ENCODE results near the gene ESAM. TPM values are rescaled to one million over a fixed set of nuclear protein-coding genes. Genes with fewer than 3 reads are reported as not detected.
A peak's percentile ranks its signal among the peaks of the same experiment; 100 is the strongest.

Gene ESAM
- total RNA-seq, 1 experiment from 2014 or later = 31.1 TPM

DNA sequence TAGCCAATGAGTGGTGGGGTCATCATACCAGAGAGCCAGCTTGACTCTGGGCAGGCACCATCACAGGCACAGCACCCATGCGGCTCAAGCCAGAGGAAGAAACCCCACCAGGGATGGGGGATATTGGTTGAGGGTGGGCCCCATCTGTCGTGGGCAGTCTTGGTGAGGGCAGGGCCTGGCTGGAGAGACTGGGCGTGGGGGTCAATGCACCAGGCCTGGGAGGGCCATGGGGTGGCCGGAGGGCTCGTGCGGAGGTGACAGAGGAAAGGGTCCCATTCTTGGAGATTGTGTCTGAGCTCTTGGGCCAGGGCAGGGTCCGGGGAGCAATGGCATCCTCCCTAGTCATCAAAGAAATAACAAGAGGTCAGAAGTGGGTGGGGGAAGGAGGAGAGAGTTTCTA is 8.5 kb downstream of the ESAM start:
- no peak for DNase-seq (ENCODE audit: low spot score)

DNA sequence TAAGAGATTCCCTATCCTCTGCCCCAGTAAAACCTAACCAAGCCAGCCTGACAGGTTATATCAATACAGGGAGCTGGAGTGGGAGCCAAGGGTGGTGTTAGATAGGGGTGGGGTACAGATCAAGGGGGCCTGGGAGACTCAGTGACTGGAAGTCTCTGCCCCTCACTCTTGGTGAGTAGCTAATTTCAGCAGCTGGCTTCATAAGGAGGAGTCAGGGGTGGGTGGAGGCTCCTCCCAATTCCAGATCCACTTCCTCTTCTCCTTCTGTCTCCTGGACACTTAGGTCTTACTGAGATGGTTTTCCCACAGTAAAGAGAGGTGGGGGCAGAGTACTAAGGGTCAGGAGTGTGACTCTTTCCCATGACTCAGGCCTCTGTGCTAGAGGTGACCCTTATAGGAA is 8.9 kb downstream of the ESAM start:
- peak; percentile 61 for DNase-seq (ENCODE audit: low spot score)

GRCh38 chr11:124752471-124753102 is 9.5 kb downstream of the ESAM start:
- peak; percentile 46 for DNase-seq (ENCODE audit: low spot score)

DNA sequence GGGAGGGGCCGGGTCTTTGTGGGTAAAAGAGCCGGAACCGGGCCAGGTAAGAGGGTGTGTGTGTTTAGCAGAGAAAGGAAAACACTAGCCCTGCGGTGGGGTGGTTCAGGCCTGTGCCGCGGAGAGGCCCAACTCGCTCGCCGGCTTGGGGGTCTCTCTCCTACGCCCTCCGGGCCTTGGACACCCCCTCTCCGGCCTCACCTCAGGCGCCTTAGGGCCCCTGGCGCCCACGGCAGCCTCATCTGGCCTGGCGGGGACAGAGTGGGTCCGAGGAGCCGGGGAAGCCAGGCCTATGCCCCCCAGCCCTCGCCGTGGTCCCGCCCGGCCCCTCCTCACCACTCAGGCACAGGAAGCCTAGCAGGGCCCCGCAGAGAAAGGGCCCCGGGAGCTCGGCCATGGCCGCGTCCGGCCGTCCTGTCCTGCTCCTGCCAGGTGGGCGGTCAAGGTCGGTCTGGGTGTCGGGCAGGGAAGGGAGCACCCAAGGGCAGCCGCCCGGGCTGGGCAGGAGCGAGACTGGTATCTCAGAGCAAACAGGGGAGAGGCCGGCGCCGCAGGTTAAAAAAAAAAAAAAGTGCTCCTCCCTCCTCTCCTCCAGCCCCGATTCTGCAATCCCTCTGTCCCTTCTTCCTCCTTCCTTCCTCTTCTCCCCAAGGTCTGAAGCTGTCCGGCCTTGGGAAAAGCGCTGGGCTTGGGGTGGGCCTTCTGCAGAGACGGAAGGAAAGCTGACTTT is 10.2 kb downstream of the ESAM start, which contains the start of gene VSIG2:
Gene VSIG2, minus strand, starts transcription at position 515 of the 730 bp plus-strand sequence. Its CDS starts 118 bp downstream, at position 397.
- peak; percentile 67 for DNase-seq (ENCODE audit: low spot score)

DNA sequence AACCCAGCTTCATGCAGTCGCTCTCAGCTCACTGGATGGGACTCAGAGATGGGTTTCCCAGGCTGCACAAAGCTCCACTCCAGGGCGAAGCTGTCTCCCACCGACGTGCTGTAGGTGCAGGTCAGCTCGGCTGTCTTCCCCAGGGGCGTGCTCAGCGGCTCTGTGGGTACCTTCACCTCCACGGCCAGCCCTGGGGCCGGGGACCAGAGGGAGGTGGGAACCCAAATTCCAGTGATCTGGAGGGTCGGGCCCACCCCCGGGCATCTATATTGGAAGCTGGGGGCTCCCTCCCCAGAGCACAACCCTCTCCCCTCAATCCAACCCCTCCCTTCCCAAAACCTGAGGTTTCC is 10.7 kb downstream of the ESAM start:
- peak; percentile 56 for DNase-seq (ENCODE audit: low spot score)

DNA sequence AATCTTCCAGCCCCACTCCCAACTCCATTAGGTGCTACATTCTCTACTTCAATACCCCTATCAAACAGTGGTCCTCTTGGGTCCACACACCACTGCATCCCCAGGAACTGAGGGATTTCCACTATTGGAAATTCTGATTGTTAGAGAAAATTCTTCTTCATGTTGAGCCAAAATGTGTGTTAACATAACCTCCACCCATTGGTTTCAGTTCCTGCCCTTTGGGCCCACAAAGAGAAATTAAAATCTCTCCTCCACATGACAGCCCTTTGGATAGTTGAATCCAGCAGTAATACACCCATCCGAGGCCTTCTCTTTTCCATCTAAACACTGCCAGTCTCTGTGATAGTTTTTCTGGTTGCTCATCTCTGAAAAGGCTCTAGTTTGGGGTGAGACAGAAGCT is 12.2 kb downstream of the ESAM start:
- DNase-seq (ENCODE audit: low spot score) = peak; percentile 22

DNA sequence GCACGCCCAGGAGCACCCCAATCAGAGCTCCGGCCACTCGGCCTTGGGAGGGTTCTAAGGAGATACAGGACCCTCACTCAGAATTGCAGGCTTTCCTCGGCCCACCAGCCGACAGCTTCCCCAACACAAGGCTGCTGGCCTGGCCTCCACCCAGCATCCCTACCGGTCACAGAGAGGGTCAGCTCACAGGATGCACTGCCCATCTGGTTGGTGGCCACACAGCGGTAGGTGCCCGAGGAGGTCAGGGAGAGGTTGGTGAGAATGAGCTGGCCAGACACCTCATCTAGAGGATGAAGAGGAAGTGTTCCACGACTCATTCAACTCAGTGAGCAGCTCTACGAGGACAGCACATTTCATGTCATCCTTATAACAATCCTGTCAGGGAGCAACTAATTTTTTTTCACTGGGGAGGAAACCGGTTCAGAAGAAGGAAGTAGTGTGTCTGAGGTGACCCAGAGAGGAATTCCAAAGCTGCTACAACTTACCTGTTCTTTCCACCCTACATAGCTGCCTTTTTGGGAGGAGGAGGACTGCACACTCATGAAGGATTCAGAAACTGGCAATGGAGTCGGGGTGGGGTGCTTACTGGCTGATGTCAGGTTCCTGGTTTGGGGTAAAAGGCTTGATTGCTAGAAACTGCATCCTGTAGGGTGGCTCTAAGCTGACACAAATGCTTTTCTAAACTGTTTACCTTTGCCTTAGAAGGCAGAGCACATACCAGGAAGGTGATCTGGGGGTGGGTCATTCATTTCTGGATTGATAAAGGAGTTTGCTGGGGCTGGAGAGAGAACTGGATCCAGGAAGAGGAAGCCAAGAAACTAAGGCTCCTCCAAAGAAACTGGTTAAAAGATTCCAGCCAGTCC is 13.4 kb downstream of the ESAM start:
- peak; percentile 93 for DNase-seq (ENCODE audit: low spot score)

DNA sequence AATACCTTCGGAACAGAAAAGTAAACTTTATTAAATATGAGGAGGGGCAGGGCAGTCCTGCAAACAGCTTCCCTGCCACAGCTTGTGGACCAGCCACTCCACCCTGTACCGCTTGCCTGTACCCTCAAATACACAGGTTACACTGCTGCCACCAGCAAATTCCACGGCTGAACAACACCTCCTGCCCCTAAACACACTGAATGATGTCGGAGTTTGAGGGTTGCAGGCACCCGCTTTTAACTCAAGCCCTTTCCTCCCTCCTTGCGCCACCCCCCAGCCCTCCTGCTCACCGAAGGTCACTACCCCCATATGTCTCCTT is 14.0 kb downstream of the ESAM start:
- no peak for DNase-seq (ENCODE audit: low spot score)

- peak; percentile 66 for DNase-seq (ENCODE audit: low spot score)
These were observed 14.5 kb downstream of the ESAM start for GRCh38 chr11:124747406-124748099.

DNA sequence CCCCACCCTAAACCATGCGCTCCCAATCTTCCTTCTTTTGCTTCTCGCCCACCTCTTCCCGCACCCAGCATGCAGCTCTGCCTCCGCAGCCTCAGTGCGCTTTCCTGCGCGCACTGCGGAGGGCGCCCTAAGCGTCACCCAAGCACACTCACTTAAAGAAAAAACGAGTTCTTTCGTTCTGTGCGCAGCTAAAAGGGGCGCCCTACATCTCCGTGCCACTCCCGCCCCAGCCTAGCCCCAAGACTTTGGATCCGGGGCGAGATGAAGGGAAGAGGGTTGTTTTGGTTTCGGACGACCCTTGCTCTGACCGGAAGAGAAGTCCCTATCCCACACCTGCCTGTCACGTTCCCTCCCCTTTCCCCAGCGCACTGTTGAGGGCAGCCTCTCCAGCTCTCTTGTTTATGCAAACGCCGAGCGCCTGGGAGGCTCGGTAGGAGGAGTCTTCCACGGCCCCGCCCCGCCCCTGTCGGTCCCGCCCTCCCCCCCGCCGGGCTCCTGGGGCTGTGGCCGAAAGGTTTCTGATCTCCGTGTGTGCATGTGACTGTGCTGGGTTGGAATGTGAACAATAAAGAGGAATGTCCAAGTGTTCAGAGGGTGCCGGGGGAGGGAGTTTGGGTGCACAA is 15.4 kb downstream of the ESAM start:
- peak; percentile 95 for DNase-seq (ENCODE audit: low spot score)

DNA sequence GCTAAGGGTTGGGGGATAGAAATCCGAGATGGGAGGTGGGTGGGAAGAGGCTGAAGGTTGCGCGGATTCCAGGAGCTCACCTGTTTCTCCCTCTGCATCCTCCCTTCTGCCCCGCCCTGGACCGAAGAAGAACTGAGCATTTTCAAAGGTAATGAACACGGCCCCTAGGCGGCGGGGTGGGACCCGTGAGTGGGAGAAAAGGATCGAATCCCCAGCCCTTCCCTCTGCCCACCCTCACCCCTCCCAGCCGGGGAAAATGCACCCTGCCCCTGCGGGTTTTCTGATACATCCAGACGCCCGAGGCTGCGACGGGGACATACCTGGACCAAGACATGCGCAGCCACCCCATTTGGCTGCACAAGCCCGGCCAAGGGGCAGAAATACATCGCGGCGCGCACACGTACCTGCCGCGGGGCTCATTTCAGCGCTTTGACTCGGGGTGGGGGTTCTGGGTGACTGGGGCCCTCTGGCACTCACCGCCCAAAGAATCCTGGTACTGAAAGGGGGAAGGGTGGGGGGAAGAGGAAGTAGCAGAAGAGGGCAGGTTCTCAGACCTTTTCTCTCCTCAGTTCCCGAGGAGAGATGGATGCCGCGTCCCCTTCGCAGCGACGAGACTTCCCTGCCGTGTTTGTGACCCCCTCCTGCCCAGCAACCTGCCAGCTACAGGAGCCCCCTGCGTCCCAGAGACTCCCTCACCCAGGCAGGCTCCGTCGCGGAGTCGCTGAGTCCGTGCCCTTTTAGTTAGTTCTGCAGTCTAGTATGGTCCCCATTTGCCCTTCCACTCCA is 16.1 kb downstream of the ESAM start:
- DNase-seq (ENCODE audit: low spot score) = peak; percentile 71

DNA sequence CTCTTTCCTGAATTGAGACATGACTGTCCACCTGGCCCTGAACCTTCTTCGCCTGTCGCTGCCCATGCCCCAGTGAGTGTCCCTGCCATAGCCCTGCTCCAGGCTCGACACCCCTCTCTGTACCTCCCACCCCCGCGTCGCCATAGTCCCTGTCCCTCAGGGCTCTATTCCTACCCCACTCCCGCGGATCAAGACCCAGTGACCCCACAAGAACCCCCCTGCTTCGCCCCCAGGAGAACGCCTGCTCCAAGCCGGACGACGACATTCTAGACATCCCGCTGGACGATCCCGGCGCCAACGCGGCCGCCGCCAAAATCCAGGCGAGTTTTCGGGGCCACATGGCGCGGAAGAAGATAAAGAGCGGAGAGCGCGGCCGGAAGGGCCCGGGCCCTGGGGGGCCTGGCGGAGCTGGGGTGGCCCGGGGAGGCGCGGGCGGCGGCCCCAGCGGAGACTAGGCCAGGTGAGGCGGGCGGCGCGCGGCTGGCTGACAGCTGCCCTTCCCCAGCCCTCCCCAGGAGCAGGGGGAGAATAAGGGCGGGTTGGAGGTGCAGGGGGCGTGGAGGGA is 16.7 kb downstream of the ESAM start:
- no peak for DNase-seq (ENCODE audit: low spot score)

- DNase-seq (ENCODE audit: low spot score) = no peak
These were observed 19.0 kb downstream of the ESAM start for GRCh38 chr11:124743050-124743449.

DNA sequence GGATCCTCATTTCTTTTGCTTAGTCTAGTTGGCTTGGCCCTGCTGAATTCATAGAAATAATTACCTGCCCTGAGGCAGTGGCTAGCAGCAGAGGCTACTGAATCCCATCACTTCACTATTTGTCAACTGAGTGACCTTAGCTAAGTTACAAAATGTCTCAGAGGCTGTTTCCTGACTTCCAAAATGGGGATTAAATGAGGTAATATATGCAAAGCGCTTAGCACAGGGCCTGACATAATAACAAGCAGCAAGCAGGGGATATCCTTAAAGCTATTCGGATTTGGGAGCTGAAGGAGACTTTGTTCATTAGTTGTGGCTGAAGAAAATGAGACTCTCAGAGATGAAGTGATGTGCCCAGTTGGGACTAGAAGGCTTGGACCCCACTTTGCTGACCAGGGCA is 19.5 kb downstream of the ESAM start:
- DNase-seq (ENCODE audit: low spot score) = no peak

DNA sequence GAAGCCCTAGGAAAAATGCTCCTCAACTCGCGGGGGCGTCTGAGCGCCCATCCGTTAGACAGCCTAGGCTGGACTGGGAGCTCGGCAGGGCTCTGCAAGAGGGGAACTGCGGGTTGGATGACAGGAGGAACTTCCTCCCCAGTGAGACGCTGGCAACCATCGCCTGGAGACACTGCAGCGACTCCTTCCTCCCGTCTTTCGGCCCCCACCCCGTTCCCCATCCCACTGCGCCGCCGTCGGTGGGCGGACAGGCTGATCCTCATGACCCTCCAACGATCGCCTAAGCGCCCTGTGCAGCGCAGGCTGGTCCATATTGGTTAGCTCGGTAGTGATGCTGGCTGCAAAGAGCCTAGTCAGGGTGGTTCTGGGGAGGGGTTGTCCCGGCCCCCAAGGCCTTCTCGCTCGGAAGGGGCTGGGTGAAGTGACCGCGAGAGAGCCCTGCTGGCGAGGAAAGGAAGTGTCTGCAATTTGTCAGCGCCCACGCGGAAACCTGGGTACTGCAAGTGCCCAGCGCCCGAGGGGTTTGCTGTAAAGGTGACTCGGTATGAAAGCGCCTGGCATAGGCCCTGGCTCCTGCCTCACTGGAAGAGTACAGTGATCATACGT is 21.7 kb downstream of the ESAM start:
- peak; percentile 48 for DNase-seq (ENCODE audit: low spot score)

- peak; percentile 94 for DNase-seq (ENCODE audit: low spot score)
These were observed 22.4 kb downstream of the ESAM start, which contains the start of gene NRGN for GRCh38 chr11:124739479-124740276. Gene NRGN, plus strand, starts transcription at chr11:124739942. Its CDS starts 143 bp downstream, at chr11:124740085.

DNA sequence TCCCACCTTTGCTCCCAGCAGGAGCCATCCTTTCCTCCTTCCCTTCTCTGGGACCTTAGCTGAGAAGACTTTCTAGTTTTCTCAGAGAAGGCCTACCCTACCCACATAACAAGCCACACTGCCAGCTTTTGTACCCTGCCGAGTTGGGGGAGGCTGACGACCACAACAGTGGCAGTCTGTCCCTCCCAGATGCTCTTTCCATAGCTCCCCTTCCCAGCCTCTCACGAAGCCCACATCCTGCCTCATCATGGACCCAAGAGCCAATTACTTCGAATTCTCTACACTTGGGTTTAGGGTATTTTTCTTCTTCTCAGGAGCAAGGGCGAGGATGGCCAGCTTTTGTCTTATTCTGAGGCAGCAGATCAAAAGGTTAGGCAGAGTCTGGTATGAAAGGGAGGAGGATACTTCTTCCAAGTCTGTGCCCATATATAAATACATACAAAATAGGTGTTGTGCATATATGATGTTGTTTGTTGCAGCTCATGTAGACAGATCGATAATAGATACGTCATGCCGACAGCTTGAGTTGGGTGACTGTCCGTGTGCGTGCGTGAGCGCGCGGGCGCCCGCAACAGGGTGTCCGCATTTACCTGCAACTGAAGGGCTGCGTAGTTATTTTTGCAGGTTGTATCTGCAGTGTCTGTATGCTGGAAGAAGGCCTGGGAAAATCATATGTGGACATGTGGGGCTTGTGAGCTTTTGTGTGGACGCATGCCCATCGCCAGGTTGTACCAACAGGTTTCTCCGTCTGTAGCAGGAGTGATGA is 23.2 kb downstream of the ESAM start:
- DNase-seq (ENCODE audit: low spot score) = no peak

DNA sequence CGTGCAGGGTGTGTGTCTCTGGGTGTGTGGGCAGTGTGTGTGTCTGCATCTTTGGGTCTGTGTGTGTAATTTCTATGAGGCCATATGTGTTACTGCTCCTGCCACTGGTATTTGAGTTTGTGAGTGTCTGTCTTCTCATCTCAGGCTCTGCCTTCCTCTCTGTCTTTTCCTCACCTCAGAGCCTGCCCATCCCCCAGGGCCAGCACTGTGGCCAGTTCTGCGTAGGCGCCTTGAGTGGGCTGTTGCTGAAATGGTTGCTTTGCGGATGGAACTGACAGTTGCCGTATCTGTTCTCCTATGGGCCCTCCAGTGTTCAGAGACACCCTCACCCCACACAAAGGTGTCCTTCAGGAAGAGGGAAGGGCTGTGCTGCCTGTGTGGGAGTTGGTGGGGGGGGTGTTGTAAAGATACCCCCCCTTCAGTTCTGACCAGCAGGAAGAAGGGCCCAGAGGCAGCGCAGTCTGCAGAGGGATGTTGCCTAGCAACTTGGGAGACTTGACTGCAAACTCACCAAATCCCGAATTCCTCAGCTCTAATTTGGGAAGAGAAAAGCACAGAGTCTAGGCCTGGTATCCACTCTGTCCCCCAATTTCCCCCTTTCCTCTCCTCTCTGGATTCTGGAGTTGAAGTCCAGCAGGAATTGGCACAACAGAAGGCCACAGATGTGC is 24.3 kb downstream of the ESAM start:
- no peak for DNase-seq (ENCODE audit: low spot score)
